Liver (tissue), 9 donors: ENCODE data around the gene FRMD4A. TPM values are rescaled to one million over a fixed set of nuclear protein-coding genes. Genes with fewer than 3 reads are reported as not detected.

Source experiments
- DNase-seq: peaks from one replicate; pipeline ENCODE4 v3.0.0-alpha.2; 2017; ENCODE audit warnings: low spot score
- H3K27ac ChIP-seq, 2 donors: one replicate each; pipeline ENCODE4 v1.7.0; 2013; ENCODE audit warnings: inconsistent platforms in 2 of 2, low read length in 2 of 2, control low read depth in 1 of 2, low read depth in 1 of 2, mild to moderate bottlenecking in 1 of 2
- H3K27me3 ChIP-seq, 4 donors: one replicate each; pipeline versions ENCODE4 v1.6.1 to v1.7.0; 2013; ENCODE audit warnings: low read length in 3 of 4, inconsistent platforms in 1 of 4, mild to moderate bottlenecking in 1 of 4, moderate library complexity in 1 of 4; ENCODE audit not compliant: control insufficient read depth in 4 of 4, insufficient read depth in 4 of 4
- H3K36me3 ChIP-seq, 4 donors: one replicate each; pipeline versions ENCODE4 v1.6.1 to v1.7.0; 2013; ENCODE audit warnings: low read length in 3 of 4, mild to moderate bottlenecking in 3 of 4, low read depth in 1 of 4, moderate library complexity in 1 of 4; ENCODE audit not compliant: control insufficient read depth in 4 of 4, insufficient read depth in 3 of 4
- H3K4me1 ChIP-seq, 4 donors: one replicate each; pipeline versions ENCODE4 v1.6.1 to v1.7.0; 2013; ENCODE audit warnings: low read length in 3 of 4, mild to moderate bottlenecking in 3 of 4, moderate library complexity in 1 of 4; ENCODE audit not compliant: control insufficient read depth in 4 of 4, insufficient read depth in 4 of 4
- H3K4me3 ChIP-seq, 3 donors: one replicate each; pipeline versions ENCODE4 v1.6.1 to v1.7.0; 2013; ENCODE audit warnings: low read length in 3 of 3, control low read depth in 1 of 3, low read depth in 1 of 3, mild to moderate bottlenecking in 1 of 3
- H3K9ac ChIP-seq, 2 donors: one replicate each; pipeline ENCODE4 v1.7.0; 2013; ENCODE audit warnings: low read length in 2 of 2, mild to moderate bottlenecking in 2 of 2, moderate library complexity in 2 of 2, control low read depth in 1 of 2, low read depth in 1 of 2
- H3K9me3 ChIP-seq, 4 donors: one replicate each; pipeline versions ENCODE4 v1.6.1 to v1.7.0; 2013; ENCODE audit warnings: low read length in 3 of 4; ENCODE audit not compliant: control insufficient read depth in 4 of 4
- EGR1 ChIP-seq, 2 donors: IDR thresholded peaks; 2 replicates each; pipeline ENCODE4 v1.6.1; 2016 to 2018; ENCODE audit warnings: antibody characterized with exemption in 2 of 2, low read depth in 2 of 2
- FOXA1 ChIP-seq: IDR thresholded peaks from 2 replicates; pipeline ENCODE4 v1.6.1; 2016; ENCODE audit warnings: antibody characterized with exemption
- FOXA2 ChIP-seq: IDR thresholded peaks from 2 replicates; pipeline ENCODE4 v1.6.1; 2016; ENCODE audit warnings: antibody characterized with exemption
- GABPA ChIP-seq, 2 donors: IDR thresholded peaks in 1 of 2; conservative IDR thresholded peaks in 1 of 2; 2 replicates each; pipeline ENCODE4 v1.6.1; 2016; ENCODE audit warnings: antibody characterized with exemption in 2 of 2, mild to moderate bottlenecking in 1 of 2, moderate library complexity in 1 of 2
- HNF4A ChIP-seq, 2 donors: conservative IDR thresholded peaks; 2 replicates each; pipeline ENCODE4 v1.6.1; 2016; ENCODE audit warnings: antibody characterized with exemption in 2 of 2, mild to moderate bottlenecking in 2 of 2
- HNF4G ChIP-seq: IDR thresholded peaks from 2 replicates; pipeline ENCODE4 v1.6.1; 2016; ENCODE audit warnings: antibody characterized with exemption
- JUND ChIP-seq, 2 donors: IDR thresholded peaks; 2 replicates each; pipeline ENCODE4 v1.6.1; 2016; ENCODE audit warnings: antibody characterized with exemption in 2 of 2
- NR2F2 ChIP-seq: IDR thresholded peaks from 2 replicates; pipeline ENCODE4 v1.6.1; 2016; ENCODE audit warnings: antibody characterized with exemption
- RAD21 ChIP-seq, 2 donors: IDR thresholded peaks; 2 replicates each; pipeline ENCODE4 v1.6.1; 2016; ENCODE audit warnings: antibody characterized with exemption in 2 of 2, mild to moderate bottlenecking in 2 of 2
- RXRA ChIP-seq, 2 donors: IDR thresholded peaks; 2 replicates each; pipeline ENCODE4 v1.6.1; 2017 to 2018; ENCODE audit warnings: antibody characterized with exemption in 2 of 2, mild to moderate bottlenecking in 1 of 2
- SP1 ChIP-seq: IDR thresholded peaks from 2 replicates; pipeline ENCODE4 v1.6.1; 2018; ENCODE audit warnings: antibody characterized with exemption, mild to moderate bottlenecking
- TAF1 ChIP-seq: conservative IDR thresholded peaks from 2 replicates; pipeline ENCODE4 v1.6.1; 2016; ENCODE audit warnings: antibody characterized with exemption, mild to moderate bottlenecking
- YY1 ChIP-seq: IDR thresholded peaks from 2 replicates; pipeline ENCODE4 v1.6.1; 2016; ENCODE audit warnings: antibody characterized with exemption, mild to moderate bottlenecking
- WGBS: extraction: QIAGEN DNeasy Blood & Tissue Kit; methylation state at CpG from one replicate; pipeline ENCODE4 v1.1.7; 2013; 5-methylcytosine and 5-hydroxymethylcytosine counted together
- polyA plus RNA-seq, 2 donors: library from polyadenylated mRNA; stranded (reverse) in 1 of 2; unstranded in 1 of 2; fragments of 200-250 nt in 1 of 2; fragments of >200 nt in 1 of 2; fragmentation: Nextera tagmentation in 1 of 2; extraction: Ambion mirVana in 1 of 2; gene quantifications; one replicate each; pipeline versions ENCODE4 v1.2.1 to v1.2.3, GENCODE V29; 2013 to 2015
- total RNA-seq, 2 donors: library from RNA; depleted of rRNA; stranded (reverse); fragments of >200 nt; gene quantifications; one replicate each; pipeline ENCODE4 v1.2.3, GENCODE V29; 2014
- TF ChIP-seq, protein P1 (sequence below): fragments of 150-350 bp; IDR thresholded peaks from 2 replicates; pipeline ENCODE4 v1.5.1; 2017; ENCODE audit warnings: improper control_type of control experiment, low read depth, low read length; ENCODE audit not compliant: missing input control
- TF ChIP-seq, protein P2 (sequence below): IDR thresholded peaks from 2 replicates; pipeline ENCODE4 v1.6.1; 2016; ENCODE audit warnings: antibody characterized with exemption
- TF ChIP-seq, protein P3 (sequence below): IDR thresholded peaks from 2 replicates; pipeline ENCODE4 v1.6.1; 2016; ENCODE audit warnings: antibody characterized with exemption
- TF ChIP-seq, protein P4 (sequence below): IDR thresholded peaks from 2 replicates; pipeline ENCODE4 v1.6.1; 2016; ENCODE audit warnings: antibody characterized with exemption
- TF ChIP-seq, protein P5 (sequence below): IDR thresholded peaks from 2 replicates; pipeline ENCODE4 v1.6.1; 2016; ENCODE audit warnings: antibody characterized with exemption, mild to moderate bottlenecking
- donor health status: healthy.
- donor health status: healthy.
- donor health status: healthy.
- donor health status: healthy.
- donor health status: healthy.

The FRMD4A gene
- total and polyA plus RNA-seq, 4 donors: 8.2 to 34.3 (median 13.1) TPM

DNA sequence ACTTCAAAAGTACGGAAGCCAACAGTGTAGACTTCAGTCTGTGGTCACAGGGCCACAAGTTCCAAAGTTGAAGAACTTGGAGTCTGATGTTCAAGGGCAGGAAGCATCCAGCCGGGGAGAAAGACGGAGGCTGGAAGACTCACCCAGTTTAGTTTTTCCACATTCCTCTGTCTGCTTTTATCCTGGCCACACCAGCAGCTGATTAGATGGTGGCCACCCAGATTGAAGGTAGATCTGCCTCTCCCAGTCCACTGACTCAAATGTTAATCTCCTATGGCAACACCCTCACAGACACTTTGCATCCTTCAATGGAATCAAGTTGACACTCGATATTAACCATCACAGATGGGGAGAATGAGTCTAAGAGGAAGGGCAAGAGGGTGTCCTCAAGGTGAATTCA lies 19.3 kb upstream of the FRMD4A start:
- TF ChIP-seq, protein P1, sequence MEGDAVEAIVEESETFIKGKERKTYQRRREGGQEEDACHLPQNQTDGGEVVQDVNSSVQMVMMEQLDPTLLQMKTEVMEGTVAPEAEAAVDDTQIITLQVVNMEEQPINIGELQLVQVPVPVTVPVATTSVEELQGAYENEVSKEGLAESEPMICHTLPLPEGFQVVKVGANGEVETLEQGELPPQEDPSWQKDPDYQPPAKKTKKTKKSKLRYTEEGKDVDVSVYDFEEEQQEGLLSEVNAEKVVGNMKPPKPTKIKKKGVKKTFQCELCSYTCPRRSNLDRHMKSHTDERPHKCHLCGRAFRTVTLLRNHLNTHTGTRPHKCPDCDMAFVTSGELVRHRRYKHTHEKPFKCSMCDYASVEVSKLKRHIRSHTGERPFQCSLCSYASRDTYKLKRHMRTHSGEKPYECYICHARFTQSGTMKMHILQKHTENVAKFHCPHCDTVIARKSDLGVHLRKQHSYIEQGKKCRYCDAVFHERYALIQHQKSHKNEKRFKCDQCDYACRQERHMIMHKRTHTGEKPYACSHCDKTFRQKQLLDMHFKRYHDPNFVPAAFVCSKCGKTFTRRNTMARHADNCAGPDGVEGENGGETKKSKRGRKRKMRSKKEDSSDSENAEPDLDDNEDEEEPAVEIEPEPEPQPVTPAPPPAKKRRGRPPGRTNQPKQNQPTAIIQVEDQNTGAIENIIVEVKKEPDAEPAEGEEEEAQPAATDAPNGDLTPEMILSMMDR: no peak
- TF ChIP-seq NR2F2 (no peak), FOXA1 (no peak), HNF4A (conservative IDR thresholded peaks at IDR 0.05) (no peak), EGR1 (IDR thresholded peaks at IDR 0.05; ENCODE audit: low read depth in 2 of 2) (no peak), TAF1 (no peak), GABPA (IDR thresholded peaks at IDR 0.05 in 1 of 2, conservative IDR thresholded peaks at IDR 0.05 in 1 of 2) (no peak), RXRA (IDR thresholded peaks at IDR 0.05) (no peak), SP1 (no peak), HNF4G (no peak), JUND (IDR thresholded peaks at IDR 0.05) (no peak), YY1 (no peak), RAD21 (IDR thresholded peaks at IDR 0.05) (no peak), FOXA2 (no peak)
- TF ChIP-seq, protein P2, sequence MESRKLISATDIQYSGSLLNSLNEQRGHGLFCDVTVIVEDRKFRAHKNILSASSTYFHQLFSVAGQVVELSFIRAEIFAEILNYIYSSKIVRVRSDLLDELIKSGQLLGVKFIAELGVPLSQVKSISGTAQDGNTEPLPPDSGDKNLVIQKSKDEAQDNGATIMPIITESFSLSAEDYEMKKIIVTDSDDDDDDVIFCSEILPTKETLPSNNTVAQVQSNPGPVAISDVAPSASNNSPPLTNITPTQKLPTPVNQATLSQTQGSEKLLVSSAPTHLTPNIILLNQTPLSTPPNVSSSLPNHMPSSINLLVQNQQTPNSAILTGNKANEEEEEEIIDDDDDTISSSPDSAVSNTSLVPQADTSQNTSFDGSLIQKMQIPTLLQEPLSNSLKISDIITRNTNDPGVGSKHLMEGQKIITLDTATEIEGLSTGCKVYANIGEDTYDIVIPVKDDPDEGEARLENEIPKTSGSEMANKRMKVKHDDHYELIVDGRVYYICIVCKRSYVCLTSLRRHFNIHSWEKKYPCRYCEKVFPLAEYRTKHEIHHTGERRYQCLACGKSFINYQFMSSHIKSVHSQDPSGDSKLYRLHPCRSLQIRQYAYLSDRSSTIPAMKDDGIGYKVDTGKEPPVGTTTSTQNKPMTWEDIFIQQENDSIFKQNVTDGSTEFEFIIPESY: no peak
- TF ChIP-seq, protein P3, sequence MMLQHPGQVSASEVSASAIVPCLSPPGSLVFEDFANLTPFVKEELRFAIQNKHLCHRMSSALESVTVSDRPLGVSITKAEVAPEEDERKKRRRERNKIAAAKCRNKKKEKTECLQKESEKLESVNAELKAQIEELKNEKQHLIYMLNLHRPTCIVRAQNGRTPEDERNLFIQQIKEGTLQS: no peak
- TF ChIP-seq, protein P4, sequence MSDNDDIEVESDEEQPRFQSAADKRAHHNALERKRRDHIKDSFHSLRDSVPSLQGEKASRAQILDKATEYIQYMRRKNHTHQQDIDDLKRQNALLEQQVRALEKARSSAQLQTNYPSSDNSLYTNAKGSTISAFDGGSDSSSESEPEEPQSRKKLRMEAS: no peak
- TF ChIP-seq, protein P5, sequence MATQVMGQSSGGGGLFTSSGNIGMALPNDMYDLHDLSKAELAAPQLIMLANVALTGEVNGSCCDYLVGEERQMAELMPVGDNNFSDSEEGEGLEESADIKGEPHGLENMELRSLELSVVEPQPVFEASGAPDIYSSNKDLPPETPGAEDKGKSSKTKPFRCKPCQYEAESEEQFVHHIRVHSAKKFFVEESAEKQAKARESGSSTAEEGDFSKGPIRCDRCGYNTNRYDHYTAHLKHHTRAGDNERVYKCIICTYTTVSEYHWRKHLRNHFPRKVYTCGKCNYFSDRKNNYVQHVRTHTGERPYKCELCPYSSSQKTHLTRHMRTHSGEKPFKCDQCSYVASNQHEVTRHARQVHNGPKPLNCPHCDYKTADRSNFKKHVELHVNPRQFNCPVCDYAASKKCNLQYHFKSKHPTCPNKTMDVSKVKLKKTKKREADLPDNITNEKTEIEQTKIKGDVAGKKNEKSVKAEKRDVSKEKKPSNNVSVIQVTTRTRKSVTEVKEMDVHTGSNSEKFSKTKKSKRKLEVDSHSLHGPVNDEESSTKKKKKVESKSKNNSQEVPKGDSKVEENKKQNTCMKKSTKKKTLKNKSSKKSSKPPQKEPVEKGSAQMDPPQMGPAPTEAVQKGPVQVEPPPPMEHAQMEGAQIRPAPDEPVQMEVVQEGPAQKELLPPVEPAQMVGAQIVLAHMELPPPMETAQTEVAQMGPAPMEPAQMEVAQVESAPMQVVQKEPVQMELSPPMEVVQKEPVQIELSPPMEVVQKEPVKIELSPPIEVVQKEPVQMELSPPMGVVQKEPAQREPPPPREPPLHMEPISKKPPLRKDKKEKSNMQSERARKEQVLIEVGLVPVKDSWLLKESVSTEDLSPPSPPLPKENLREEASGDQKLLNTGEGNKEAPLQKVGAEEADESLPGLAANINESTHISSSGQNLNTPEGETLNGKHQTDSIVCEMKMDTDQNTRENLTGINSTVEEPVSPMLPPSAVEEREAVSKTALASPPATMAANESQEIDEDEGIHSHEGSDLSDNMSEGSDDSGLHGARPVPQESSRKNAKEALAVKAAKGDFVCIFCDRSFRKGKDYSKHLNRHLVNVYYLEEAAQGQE: no peak
- H3K4me3 ChIP-seq: no peak overlapping the region
- H3K36me3 ChIP-seq: no peaks in the 10 kb centered on the region

More for the DNA sequence above, 19.3 kb upstream of the FRMD4A start:
- Histone ChIP-seq H3K9me3 (no peaks in the 10 kb centered on the region), H3K27ac (no peak overlapping the region), H3K4me1 (no peaks in the 10 kb centered on the region), H3K27me3 (no peaks in the 10 kb centered on the region), H3K9ac (no peak overlapping the region)
- no peak for DNase-seq
- 75% methylated on average over 4 of the region's 4 CpGs for WGBS
